OCI-LY1 (cell line): ENCODE data around the gene MBOAT1.

Experiments used
- H2AFZ ChIP-seq: fragments of 200-600 bp; sonication (generic), shearing (Covaris generic); 2 replicates; pipeline ENCODE4 v1.6.0; 2014; ENCODE audit warnings: antibody characterized with exemption, mild to moderate bottlenecking, low read length
- H3F3A ChIP-seq: fragments of 200-600 bp; sonication (generic), shearing (Covaris generic); 2 replicates; pipeline ENCODE4 v1.6.0; 2014; ENCODE audit warnings: mild to moderate bottlenecking, antibody characterized with exemption, low read length, moderate library complexity; ENCODE audit not compliant: insufficient read depth
- H3K27ac ChIP-seq: fragments of 200-600 bp; sonication (generic); 2 replicates; pipeline ENCODE4 v1.5.1; 2014; ENCODE audit warnings: low read length, mixed run types, mild to moderate bottlenecking, low read depth; ENCODE audit not compliant: poor library complexity, severe bottlenecking
- H3K27me3 ChIP-seq: fragments of 200-600 bp; sonication (generic); 2 replicates; pipeline ENCODE4 v1.6.0; 2014; ENCODE audit warnings: antibody characterized with exemption, mild to moderate bottlenecking, low read length, moderate library complexity; ENCODE audit not compliant: insufficient read depth
- H3K36me3 ChIP-seq: fragments of 200-600 bp; sonication (generic); 2 replicates; pipeline ENCODE4 v1.6.1; 2014; ENCODE audit warnings: mild to moderate bottlenecking, antibody characterized with exemption, low read length, moderate library complexity, mixed read lengths; ENCODE audit not compliant: insufficient read depth
- H3K4me1 ChIP-seq: fragments of 200-600 bp; sonication (generic); 2 replicates; pipeline ENCODE4 v1.5.1; 2014; ENCODE audit warnings: mild to moderate bottlenecking, low read length, moderate library complexity; ENCODE audit not compliant: insufficient read depth, severe bottlenecking
- H3K4me2 ChIP-seq: fragments of 200-600 bp; sonication (generic), shearing (Covaris generic); 2 replicates; pipeline ENCODE4 v1.6.1; 2014; ENCODE audit warnings: low read length
- H3K4me3 ChIP-seq: fragments of 200-600 bp; sonication (generic); 2 replicates; pipeline ENCODE4 v1.5.1; 2014; ENCODE audit warnings: low read length, low read depth, mild to moderate bottlenecking, mixed read lengths; ENCODE audit not compliant: poor library complexity, severe bottlenecking
- H3K79me2 ChIP-seq: fragments of 200-600 bp; shearing (Covaris generic); 2 replicates; pipeline ENCODE4 v1.6.1; 2016; ENCODE audit warnings: mixed run types, low read length, mixed read lengths; ENCODE audit not compliant: insufficient read depth
- H3K9ac ChIP-seq: fragments of 200-600 bp; sonication (generic), shearing (Covaris generic); 2 replicates; pipeline ENCODE4 v1.6.1; 2014; ENCODE audit warnings: mild to moderate bottlenecking, low read length, mixed read lengths
- H3K9me2 ChIP-seq: fragments of 200-600 bp; sonication (generic), shearing (Covaris generic); 2 replicates; pipeline ENCODE4 v1.6.1; 2014; ENCODE audit warnings: low read depth, mild to moderate bottlenecking, low read length, mixed read lengths
- H3K9me3 ChIP-seq: fragments of 200-600 bp; shearing (Covaris generic); 2 replicates; pipeline ENCODE4 v1.6.1; 2014; ENCODE audit warnings: low read length, mixed read lengths
- H4K20me1 ChIP-seq: fragments of 200-600 bp; sonication (generic), shearing (Covaris generic); 2 replicates; pipeline ENCODE4 v1.6.0; 2016; ENCODE audit warnings: mild to moderate bottlenecking, low read length; ENCODE audit not compliant: insufficient read depth
- EZH2 ChIP-seq: fragments of 200-600 bp; sonication (generic), shearing (Covaris generic); IDR thresholded peaks from 2 replicates; pipeline ENCODE4 v1.8.0; 2017; ENCODE audit warnings: borderline replicate concordance, mixed run types, mild to moderate bottlenecking, antibody characterized with exemption, low read length, moderate library complexity, mixed read lengths
- TF ChIP-seq, protein P1 (sequence below): fragments of 200-600 bp; sonication (generic), shearing (Covaris generic); IDR thresholded peaks from 2 replicates; pipeline ENCODE4 v1.5.1; 2017; ENCODE audit warnings: mild to moderate bottlenecking, antibody characterized with exemption, low read length, moderate library complexity, mixed read lengths

MBOAT1 gene

DNA sequence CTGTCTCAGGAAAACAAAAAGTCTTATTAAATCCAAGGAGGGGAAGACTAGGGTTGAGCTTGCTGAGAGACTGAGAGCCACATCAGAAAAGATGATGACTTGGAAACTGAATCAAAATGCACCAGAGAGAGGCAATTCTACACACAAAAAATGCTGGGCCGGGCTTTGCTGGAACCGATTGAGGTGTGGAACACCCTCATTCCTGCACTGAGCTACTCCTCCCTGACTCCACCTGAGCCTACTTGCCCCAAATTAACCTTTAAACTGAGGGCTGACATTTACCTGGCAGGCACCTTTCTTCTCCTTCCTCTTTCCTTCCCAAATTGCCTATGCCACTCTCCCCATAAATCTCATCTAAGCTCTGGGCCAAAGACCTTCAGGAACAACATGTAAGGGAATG, 40.8 kb upstream of the MBOAT1 start:
- H4K20me1 ChIP-seq: no peaks in the 10 kb centered on the region
- H3K4me3 ChIP-seq: no peak overlapping the region
- H3K9me2 ChIP-seq: no peaks in the 10 kb centered on the region
- no peaks in the 10 kb centered on the region for H3K4me1 ChIP-seq
- no peaks in the 10 kb centered on the region for H3K27me3 ChIP-seq
- H3F3A ChIP-seq: no peaks in the 10 kb centered on the region
- H3K79me2 ChIP-seq: no peaks in the 10 kb centered on the region
- no peaks in the 10 kb centered on the region for H3K36me3 ChIP-seq
- no peaks in the 10 kb centered on the region for H3K9me3 ChIP-seq
- no peak overlapping the region for H3K9ac ChIP-seq
- H2AFZ ChIP-seq: no peak overlapping the region
- TF ChIP-seq, protein P1, sequence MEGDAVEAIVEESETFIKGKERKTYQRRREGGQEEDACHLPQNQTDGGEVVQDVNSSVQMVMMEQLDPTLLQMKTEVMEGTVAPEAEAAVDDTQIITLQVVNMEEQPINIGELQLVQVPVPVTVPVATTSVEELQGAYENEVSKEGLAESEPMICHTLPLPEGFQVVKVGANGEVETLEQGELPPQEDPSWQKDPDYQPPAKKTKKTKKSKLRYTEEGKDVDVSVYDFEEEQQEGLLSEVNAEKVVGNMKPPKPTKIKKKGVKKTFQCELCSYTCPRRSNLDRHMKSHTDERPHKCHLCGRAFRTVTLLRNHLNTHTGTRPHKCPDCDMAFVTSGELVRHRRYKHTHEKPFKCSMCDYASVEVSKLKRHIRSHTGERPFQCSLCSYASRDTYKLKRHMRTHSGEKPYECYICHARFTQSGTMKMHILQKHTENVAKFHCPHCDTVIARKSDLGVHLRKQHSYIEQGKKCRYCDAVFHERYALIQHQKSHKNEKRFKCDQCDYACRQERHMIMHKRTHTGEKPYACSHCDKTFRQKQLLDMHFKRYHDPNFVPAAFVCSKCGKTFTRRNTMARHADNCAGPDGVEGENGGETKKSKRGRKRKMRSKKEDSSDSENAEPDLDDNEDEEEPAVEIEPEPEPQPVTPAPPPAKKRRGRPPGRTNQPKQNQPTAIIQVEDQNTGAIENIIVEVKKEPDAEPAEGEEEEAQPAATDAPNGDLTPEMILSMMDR: no peak
- TF ChIP-seq EZH2: no peak
- H3K4me2 ChIP-seq: no peak overlapping the region
- no peak overlapping the region for H3K27ac ChIP-seq

DNA sequence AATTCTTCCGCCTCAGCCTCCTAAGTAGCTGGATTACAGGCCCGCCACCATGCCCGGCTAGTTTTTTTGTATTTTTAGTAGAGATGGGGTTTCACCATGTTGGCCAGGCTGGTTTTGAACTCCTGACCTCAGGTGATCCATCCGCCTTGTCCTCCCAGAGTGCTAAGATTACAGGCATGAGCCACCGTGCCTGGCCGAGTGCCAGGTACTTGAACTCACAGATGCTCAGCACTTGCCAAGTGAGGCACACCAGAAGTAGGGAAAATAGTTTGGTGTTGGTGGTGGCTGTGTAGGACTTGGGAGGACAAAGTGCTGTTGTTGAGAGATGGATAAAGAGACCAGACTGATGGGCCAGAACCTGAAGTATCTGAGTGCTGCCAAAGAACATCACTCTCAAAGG, 40.0 kb upstream of the MBOAT1 start:
- Histone ChIP-seq H3K9me3 (no peaks in the 10 kb centered on the region), H3K9me2 (no peaks in the 10 kb centered on the region), H3K4me1 (no peaks in the 10 kb centered on the region), H3K4me2 (no peak overlapping the region), H3F3A (no peaks in the 10 kb centered on the region), H4K20me1 (no peaks in the 10 kb centered on the region), H3K27ac (no peak overlapping the region), H3K79me2 (no peaks in the 10 kb centered on the region), H3K4me3 (no peak overlapping the region), H3K27me3 (no peaks in the 10 kb centered on the region), H2AFZ (no peak overlapping the region), H3K36me3 (no peaks in the 10 kb centered on the region), H3K9ac (no peak overlapping the region)
- no peak for TF ChIP-seq EZH2
- TF ChIP-seq, protein P1: no peak

DNA sequence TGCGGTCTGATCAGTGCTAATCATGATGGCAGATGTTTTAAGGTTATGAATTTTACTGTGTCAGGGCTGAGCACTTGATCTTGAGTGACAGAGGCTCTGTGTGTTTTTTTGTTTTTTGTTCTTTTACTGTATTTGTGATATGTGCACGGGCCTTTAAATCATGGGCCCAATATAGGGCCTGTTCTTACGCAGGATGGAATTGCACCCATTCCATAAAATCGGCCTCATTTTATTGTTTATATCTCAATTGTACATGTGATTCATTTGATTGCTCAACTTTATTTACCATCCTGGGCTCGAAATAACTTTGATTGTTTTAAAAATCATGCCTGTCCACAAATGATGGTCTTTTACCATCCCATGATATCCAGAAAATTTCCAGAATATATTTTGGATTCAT, 39.3 kb upstream of the MBOAT1 start:
- no peak overlapping the region for H3K9ac ChIP-seq
- no peaks in the 10 kb centered on the region for H3K9me3 ChIP-seq
- no peaks in the 10 kb centered on the region for H3K36me3 ChIP-seq
- no peaks in the 10 kb centered on the region for H3K4me1 ChIP-seq
- no peaks in the 10 kb centered on the region for H4K20me1 ChIP-seq
- no peaks in the 10 kb centered on the region for H3K79me2 ChIP-seq
- H3K4me3 ChIP-seq: no peak overlapping the region
- H3K27ac ChIP-seq: no peak overlapping the region
- H3K4me2 ChIP-seq: no peak overlapping the region
- no peaks in the 10 kb centered on the region for H3K9me2 ChIP-seq
- H3F3A ChIP-seq: no peaks in the 10 kb centered on the region
- no peak overlapping the region for H2AFZ ChIP-seq
- TF ChIP-seq EZH2: no peak
- TF ChIP-seq, protein P1: no peak
- H3K27me3 ChIP-seq: no peaks in the 10 kb centered on the region
